Measurements from ENCODE around the gene CXCL6.

The CXCL6 gene

GRCh38 chr4:73844345-73844744, 7.9 kb downstream of the CXCL6 start:
- DNase-seq: no peak

DNA sequence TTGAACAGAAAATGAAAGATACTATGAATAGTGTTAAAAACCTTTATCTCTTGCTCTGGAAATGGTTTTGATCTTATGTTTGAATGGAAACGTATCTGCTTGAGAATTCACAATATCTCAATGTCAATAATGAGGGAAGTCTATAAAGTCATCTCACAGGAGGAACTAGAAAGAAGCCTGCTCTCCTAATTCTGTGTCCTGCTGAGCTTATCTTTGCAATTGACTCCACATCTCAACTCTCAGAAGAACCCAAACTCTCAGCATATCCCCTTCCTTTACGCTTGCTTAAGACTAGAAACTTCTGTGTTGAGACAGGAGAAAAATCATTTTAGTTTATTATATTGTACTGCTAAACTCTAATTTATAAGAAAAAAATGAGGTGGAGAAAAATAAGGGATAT, 8.3 kb downstream of the CXCL6 start:
- DNase-seq: no peak

GRCh38 chr4:73847526-73848182, 11.2 kb downstream of the CXCL6 start:
- DNase-seq: no peak

- DNase-seq: no peak
These were observed 11.8 kb downstream of the CXCL6 start for GRCh38 chr4:73848183-73848777.

- DNase-seq: peak; percentile 27
These were observed 13.9 kb downstream of the CXCL6 start for GRCh38 chr4:73850261-73850970.

GRCh38 chr4:73851293-73851692, 14.8 kb downstream of the CXCL6 start:
- no peak for DNase-seq

DNA sequence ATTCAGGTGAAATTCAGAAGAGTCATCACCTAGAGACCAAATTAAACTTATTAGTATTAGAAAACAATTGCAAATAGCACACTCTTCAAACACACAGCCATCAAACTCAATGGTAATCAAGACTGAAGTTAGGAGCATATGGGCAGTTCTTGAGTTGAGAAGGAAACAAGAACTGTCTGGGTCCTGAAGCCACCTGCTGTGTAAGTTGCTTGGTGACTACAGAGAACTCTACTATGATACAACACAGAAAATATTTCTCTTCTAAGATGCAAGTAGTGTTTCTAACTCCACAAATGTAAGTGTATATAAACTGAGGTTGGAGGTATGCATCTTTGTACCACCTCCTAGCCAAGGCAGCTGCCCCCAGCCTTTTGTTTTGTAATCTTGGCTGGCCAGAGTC, 16.3 kb downstream of the CXCL6 start:
- DNase-seq: no peak

DNA sequence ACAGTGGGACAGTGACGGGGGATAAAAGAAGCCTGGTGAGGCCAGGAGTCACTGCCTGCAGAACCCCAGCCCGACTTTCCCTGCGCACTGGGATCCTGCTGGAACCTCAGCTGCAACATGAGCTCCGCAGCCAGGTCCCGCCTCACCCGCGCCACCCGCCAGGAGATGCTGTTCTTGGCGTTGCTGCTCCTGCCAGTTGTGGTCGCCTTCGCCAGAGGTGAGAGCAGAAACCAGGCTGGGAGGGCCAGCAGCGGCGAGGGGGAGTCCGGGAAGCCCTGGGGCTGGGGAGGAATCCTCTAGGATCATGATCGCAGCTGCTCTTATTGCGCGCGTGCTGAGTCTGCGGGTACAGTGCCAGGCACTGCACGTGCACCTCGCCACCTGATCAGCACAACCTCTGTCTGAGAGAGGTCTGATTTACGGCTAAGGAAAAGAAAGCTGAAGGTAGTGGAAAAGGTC, 16.8 kb downstream of the CXCL6 start, which contains the start of gene PF4V1:
Gene PF4V1 (plus strand): TSS at position 51 of the 459 bp plus-strand sequence. CDS start 67 bp downstream, at position 118.
- peak; percentile 21 for DNase-seq

DNA sequence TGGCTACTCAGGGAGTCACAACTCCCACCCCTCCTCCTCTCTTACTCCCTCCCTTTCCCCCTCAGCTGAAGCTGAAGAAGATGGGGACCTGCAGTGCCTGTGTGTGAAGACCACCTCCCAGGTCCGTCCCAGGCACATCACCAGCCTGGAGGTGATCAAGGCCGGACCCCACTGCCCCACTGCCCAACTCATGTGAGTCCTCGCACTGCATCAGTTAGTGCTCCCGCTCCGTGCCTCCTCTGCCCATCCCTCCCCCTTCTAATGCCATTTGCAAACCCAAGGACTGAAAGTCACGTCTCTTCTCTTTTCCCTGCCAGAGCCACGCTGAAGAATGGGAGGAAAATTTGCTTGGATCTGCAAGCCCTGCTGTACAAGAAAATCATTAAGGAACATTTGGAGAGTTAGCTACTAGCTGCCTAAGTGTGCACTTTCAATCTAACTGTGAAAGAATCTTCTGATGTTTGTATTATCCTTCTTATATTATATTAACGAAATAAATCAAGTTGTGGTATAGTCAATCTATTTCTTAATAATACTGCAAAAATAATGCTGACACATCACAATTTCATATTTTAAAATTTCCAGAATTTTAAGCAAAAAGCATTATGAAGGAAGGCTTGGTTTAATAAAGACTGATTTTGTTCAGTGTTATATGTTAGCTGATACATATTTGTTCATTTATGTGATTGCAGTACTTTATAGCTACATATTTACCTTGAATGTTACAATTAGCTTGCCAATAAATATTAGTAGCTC, 17.4 kb downstream of the CXCL6 start:
- DNase-seq: no peak

- DNase-seq: no peak
These were observed 18.9 kb downstream of the CXCL6 start for GRCh38 chr4:73855406-73855805.

- no peak for DNase-seq
These were observed 20.0 kb downstream of the CXCL6 start for GRCh38 chr4:73856518-73856917.

- no peak for DNase-seq
These were observed 23.2 kb downstream of the CXCL6 start for GRCh38 chr4:73859614-73860088.

- no peak for DNase-seq
These were observed 23.7 kb downstream of the CXCL6 start for GRCh38 chr4:73860181-73860580.

- DNase-seq: no peak
These were observed 24.4 kb downstream of the CXCL6 start for GRCh38 chr4:73860917-73861316.

DNA sequence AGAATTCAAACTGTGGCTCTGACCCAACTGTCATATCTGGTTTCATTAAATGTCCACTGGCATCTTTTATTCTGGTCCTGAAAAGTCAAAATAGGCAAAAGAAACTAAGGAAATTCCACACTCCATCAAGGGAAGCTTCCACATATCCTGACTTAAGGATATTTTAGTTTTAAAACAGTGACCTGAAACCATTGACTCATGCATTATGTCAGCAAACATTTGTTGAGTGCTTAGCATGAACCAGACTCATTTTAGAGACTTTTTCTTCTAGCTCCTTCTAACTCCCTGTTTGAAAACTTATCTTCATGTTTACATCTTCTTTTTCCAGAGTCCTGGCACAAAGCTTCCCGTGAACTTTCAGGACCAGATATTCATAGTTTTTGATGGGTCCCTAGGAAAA, 25.8 kb downstream of the CXCL6 start:
- no peak for DNase-seq

DNA sequence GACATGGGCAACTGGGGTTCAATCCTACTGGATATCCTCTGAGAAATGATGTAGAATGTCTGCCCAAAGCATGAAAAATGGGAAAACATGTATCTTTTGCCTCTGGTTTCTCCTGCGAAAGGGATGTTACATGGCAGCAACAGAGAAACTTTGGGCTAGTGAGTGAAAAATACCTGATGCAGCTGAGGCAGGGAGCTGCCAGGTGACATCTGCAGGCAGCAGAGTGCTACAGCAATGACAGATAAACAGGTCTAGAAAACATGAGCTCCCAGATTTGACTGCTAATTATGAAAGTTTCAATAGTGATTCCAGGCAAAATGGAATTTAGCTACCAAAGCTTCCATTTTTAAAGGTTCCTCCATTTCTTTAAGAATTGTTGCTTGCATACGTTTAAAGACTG, 27.9 kb downstream of the CXCL6 start:
- no peak for DNase-seq

- DNase-seq: no peak
These were observed 28.5 kb downstream of the CXCL6 start for GRCh38 chr4:73864961-73865360.

DNA sequence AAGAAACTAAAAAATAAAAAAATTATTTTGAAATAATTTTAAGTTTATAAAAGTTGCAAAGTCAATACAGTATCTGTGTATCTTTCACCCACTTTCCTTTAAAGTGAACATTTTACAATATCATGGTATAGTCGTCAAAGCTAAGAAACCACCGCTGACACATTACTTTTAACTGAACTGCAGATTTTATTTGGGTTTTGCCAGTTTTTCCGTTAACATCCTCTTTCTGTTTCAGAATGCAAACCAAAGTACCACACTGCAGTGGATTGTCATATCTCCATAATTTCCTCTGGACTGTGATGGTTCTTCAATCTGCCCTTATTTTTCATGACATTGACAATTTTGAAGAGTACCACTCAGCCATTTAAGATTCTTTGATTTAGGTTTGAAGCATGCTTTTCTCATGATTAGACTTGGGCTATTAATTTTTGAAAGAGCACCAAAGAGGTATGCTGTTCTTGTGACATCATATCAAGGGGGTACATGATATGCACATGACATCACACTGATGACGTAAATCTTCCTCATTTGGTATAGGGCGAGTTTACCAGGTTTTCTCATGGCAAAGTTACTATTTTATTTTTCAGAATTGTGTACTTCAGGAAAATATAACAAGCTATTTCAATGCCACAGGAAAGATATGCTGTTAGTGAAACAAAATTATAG, 29.1 kb downstream of the CXCL6 start:
- no peak for DNase-seq

GRCh38 chr4:73866246-73866645, 29.8 kb downstream of the CXCL6 start:
- DNase-seq: no peak

- DNase-seq: peak; percentile 40
These were observed 31.3 kb downstream of the CXCL6 start for GRCh38 chr4:73867783-73868182.

- DNase-seq: no peak
These were observed 32.0 kb downstream of the CXCL6 start for GRCh38 chr4:73868206-73869129.
